SU-DHL-6 (cell line): ENCODE measurements around the gene DIS3L2.

Experiments used
- EZH2phosphoT487 ChIP-seq: fragments of 200-600 bp; sonication (generic), shearing (Covaris generic); conservative IDR thresholded peaks from 2 replicates; pipeline ENCODE4 v1.6.1; 2018; ENCODE audit warnings: mild to moderate bottlenecking, antibody characterized with exemption, low read length, moderate library complexity, mixed read lengths
- TF ChIP-seq, protein P1 (sequence below): fragments of 200-600 bp; sonication (generic); IDR thresholded peaks from one replicate; pipeline ENCODE4 v1.5.1; 2017; ENCODE audit warnings: antibody characterized with exemption, mild to moderate bottlenecking, low read length, moderate library complexity; ENCODE audit not compliant: insufficient read depth, poor library complexity, severe bottlenecking

DNA sequence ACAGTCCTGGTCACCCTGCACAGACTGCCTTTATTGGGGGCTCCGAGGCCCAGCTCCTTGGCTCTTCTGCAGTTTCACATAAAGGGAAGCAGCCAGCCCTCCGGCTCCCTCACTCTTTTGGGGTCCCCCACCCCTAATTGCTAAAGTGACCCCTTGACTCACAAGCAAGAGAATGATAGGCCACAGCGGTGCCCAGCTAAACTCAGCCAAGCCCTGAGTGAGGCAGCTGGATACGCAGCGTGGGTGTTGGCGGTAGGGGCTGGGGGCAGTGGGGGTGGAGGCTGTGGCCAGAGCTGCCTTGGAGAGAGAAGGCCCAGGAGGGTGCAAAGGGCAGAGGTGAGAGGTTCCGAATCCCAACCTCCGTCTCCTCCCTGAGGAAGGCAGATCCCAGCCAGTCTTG, 391.6 kb downstream of the DIS3L2 start:
- TF ChIP-seq, protein P1, sequence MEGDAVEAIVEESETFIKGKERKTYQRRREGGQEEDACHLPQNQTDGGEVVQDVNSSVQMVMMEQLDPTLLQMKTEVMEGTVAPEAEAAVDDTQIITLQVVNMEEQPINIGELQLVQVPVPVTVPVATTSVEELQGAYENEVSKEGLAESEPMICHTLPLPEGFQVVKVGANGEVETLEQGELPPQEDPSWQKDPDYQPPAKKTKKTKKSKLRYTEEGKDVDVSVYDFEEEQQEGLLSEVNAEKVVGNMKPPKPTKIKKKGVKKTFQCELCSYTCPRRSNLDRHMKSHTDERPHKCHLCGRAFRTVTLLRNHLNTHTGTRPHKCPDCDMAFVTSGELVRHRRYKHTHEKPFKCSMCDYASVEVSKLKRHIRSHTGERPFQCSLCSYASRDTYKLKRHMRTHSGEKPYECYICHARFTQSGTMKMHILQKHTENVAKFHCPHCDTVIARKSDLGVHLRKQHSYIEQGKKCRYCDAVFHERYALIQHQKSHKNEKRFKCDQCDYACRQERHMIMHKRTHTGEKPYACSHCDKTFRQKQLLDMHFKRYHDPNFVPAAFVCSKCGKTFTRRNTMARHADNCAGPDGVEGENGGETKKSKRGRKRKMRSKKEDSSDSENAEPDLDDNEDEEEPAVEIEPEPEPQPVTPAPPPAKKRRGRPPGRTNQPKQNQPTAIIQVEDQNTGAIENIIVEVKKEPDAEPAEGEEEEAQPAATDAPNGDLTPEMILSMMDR, result no peak
- TF ChIP-seq EZH2phosphoT487, result no peak
